Endothelial cell of umbilical vein (primary cell): ENCODE data around the gene ZNHIT2. TPM values are rescaled to one million over a fixed set of nuclear protein-coding genes. Genes with fewer than 3 reads are reported as not detected.

Experiments
- BruUV-seq: library from RNA; stranded (reverse); fragments of 400-500 nt; replicated peaks from 2 replicates; lab custom pipeline; 2021; lab: Mats Ljungman, UMichigan
- CTCF ChIA-PET: fragments of 300-600, 350-600 bp; sonication (Branson Sonifier 250); formaldehyde crosslinking; loops from one replicate; lab custom pipeline; 2021; ENCODE audit warnings: antibody characterized with exemption, inconsistent platforms; lab: Charles Lee
- POLR2A ChIA-PET: fragments of 300-600, 350-600 bp; sonication (Branson Sonifier 250); formaldehyde crosslinking; loops from one replicate; lab custom pipeline; 2021; ENCODE audit warnings: antibody characterized with exemption, inconsistent platforms; lab: Charles Lee
- DNase-seq: peaks from one replicate; pipeline ENCODE4 v3.0.0-alpha.2; 2011; ENCODE audit warnings: low read depth, low spot score
- FAIRE-seq: peaks from 2 replicates; lab custom pipeline; 2011; peaks lifted over from hg19 to GRCh38; lab: Jason Lieb, UNC
- H2AFZ ChIP-seq: 2 replicates; pipeline ENCODE4 v1.6.0; 2012; ENCODE audit warnings: low read depth, low read length, control low read depth, inconsistent platforms
- H3K27ac ChIP-seq: 2 replicates; pipeline ENCODE4 v1.5.1; 2011; ENCODE audit warnings: low read depth, mild to moderate bottlenecking, control low read depth, low read length, moderate library complexity; ENCODE audit not compliant: insufficient read depth
- H3K27me3 ChIP-seq, 2 experiments: 2 replicates each; pipeline versions ENCODE4 v1.6.0 to v1.6.1; 2011; ENCODE audit warnings: low read length in 2 of 2, mixed read lengths in 1 of 2; ENCODE audit not compliant: control insufficient read depth in 2 of 2, insufficient read depth in 2 of 2
- H3K36me3 ChIP-seq, 2 experiments: 2 replicates in 1 of 2; 3 replicates in 1 of 2; pipeline ENCODE4 v1.5.1; 2011; ENCODE audit warnings: low read length in 2 of 2, mild to moderate bottlenecking in 1 of 2, moderate library complexity in 1 of 2; ENCODE audit not compliant: control insufficient read depth in 2 of 2, insufficient read depth in 2 of 2; ENCODE audit errors: extremely low read depth in 1 of 2
- H3K4me1 ChIP-seq: 3 replicates; pipeline ENCODE4 v1.5.1; 2011; ENCODE audit warnings: mild to moderate bottlenecking, low read length; ENCODE audit not compliant: control insufficient read depth, insufficient read depth; ENCODE audit errors: extremely low read depth
- H3K4me2 ChIP-seq: 2 replicates; pipeline ENCODE4 v1.6.1; 2011; ENCODE audit warnings: low read length, control low read depth, mixed read lengths; ENCODE audit not compliant: insufficient read depth
- H3K4me3 ChIP-seq, 3 experiments: fragments of 200-600 bp in 1 of 3; sonication (generic), shearing (Covaris generic) in 1 of 3; replicated peaks in 1 of 3; 2 replicates each; pipeline ENCODE4 v1.5.1; 2011 to 2016; ENCODE audit warnings: control low read depth in 3 of 3, low read length in 3 of 3, mild to moderate bottlenecking in 2 of 3, inconsistent platforms in 1 of 3, low read depth in 1 of 3, moderate library complexity in 1 of 3; ENCODE audit not compliant: insufficient read depth in 1 of 3
- H3K79me2 ChIP-seq: 2 replicates; pipeline ENCODE4 v1.6.0; 2012; ENCODE audit warnings: low read length, inconsistent platforms; ENCODE audit not compliant: control insufficient read depth, insufficient read depth
- H3K9ac ChIP-seq: replicated peaks from 2 replicates; pipeline ENCODE3; 2011; ENCODE audit warnings: low read length, control low read depth; ENCODE audit not compliant: insufficient read depth; ENCODE audit errors: extremely low read depth
- H3K9me1 ChIP-seq: replicated peaks from 3 replicates; pipeline ENCODE4 v1.6.0; 2011; ENCODE audit warnings: mild to moderate bottlenecking, low read length; ENCODE audit not compliant: control insufficient read depth, insufficient read depth; ENCODE audit errors: extremely low read depth
- H3K9me3 ChIP-seq: replicated peaks from 2 replicates; pipeline ENCODE4 v1.5.1; 2012; ENCODE audit warnings: low read length, inconsistent platforms; ENCODE audit not compliant: control insufficient read depth, insufficient read depth
- H4K20me1 ChIP-seq: replicated peaks from 2 replicates; pipeline ENCODE3; 2011; ENCODE audit warnings: mild to moderate bottlenecking, low read length; ENCODE audit not compliant: control insufficient read depth, insufficient read depth; ENCODE audit errors: extremely low read depth
- EZH2 ChIP-seq: IDR thresholded peaks from 2 replicates; pipeline ENCODE4 v1.6.1; 2012; ENCODE audit warnings: borderline replicate concordance, low read depth, mild to moderate bottlenecking, moderate library complexity, low read length, inconsistent platforms; ENCODE audit not compliant: severe bottlenecking
- FOS ChIP-seq: IDR thresholded peaks from 2 replicates; pipeline ENCODE4 v1.6.1; 2011; ENCODE audit warnings: mild to moderate bottlenecking, low read length, moderate library complexity, borderline replicate concordance; ENCODE audit not compliant: insufficient read depth
- GATA2 ChIP-seq: IDR thresholded peaks from 2 replicates; pipeline ENCODE4 v1.7.0; 2011; ENCODE audit warnings: low read depth, mild to moderate bottlenecking, moderate library complexity, mixed read lengths, low read length; ENCODE audit not compliant: insufficient read length, insufficient read depth
- JUN ChIP-seq: IDR thresholded peaks from 2 replicates; pipeline ENCODE4 v1.6.1; 2011; ENCODE audit warnings: borderline replicate concordance, low read depth; ENCODE audit not compliant: insufficient read length, insufficient read depth
- MAX ChIP-seq: IDR thresholded peaks from 2 replicates; pipeline ENCODE4 v1.6.1; 2011; ENCODE audit not compliant: insufficient read depth, insufficient read length
- MYC ChIP-seq: IDR thresholded peaks from one replicate; pipeline ENCODE4 v1.6.1; 2011; ENCODE audit warnings: mild to moderate bottlenecking, low read depth, low read length
- POLR2A ChIP-seq: IDR thresholded peaks from 2 replicates; pipeline ENCODE4 v1.6.1; 2012; ENCODE audit warnings: low read depth, mild to moderate bottlenecking, control low read depth, low read length
- POLR2AphosphoS5 ChIP-seq: IDR thresholded peaks from 2 replicates; pipeline ENCODE4 v1.6.1; 2012; ENCODE audit warnings: low read depth, mild to moderate bottlenecking, control low read depth, low read length, moderate library complexity; ENCODE audit not compliant: insufficient read depth
- dilution Hi-C: fragments of 300-500 bp; cut with MboI; formaldehyde crosslinking; loops from one replicate; pipeline ENCODE4 v1.15.0; 2019; ENCODE audit warnings: low sequenced_read_pairs; ENCODE audit not compliant: extremely low pct_ligation_motif_present
- intact Hi-C: fragments of 100-400 bp; cut with micrococcal nuclease; formaldehyde crosslinking; loops from one replicate; pipeline ENCODE4 v1.10.0; 2022
- polyA plus RNA-seq, 4 experiments: library from polyadenylated mRNA; depleted of rRNA in 3 of 4; stranded (reverse) in 3 of 4; unstranded in 1 of 4; fragments of >200 nt; gene quantifications; 2 replicates each; pipeline versions ENCODE4 v1.2.1 to v1.2.3, GENCODE V29; 2011 to 2012; ENCODE audit warnings: missing spikeins in 1 of 4
- total RNA-seq: library from RNA; stranded (reverse); gene quantifications from 2 replicates; pipeline ENCODE4 v1.2.3, GENCODE V29; 2021
- TF ChIP-seq, protein P1 (sequence below), 2 donors: IDR thresholded peaks; 1 replicate in 1 of 2; 2 replicates in 1 of 2; pipeline ENCODE4 v1.5.1; 2011; ENCODE audit warnings: low read length in 2 of 2, mild to moderate bottlenecking in 2 of 2, moderate library complexity in 2 of 2, control low read depth in 1 of 2, inconsistent platforms in 1 of 2, low read depth in 1 of 2; ENCODE audit not compliant: insufficient read depth in 1 of 2; ENCODE audit errors: extremely low read depth in 1 of 2

Gene ZNHIT2
- total and polyA plus RNA-seq, 2 donors (not counting 3 experiments of a cell fraction or from before 2014, with no cell fraction given), result 7.1 to 9.0 TPM

- CTCF ChIA-PET, result no interaction called here
- Histone ChIP-seq H3K27me3 (no peaks in the 10 kb centered on the region), H3K79me2 (peaks cover 34% of the 10 kb centered on the region), H3K9me1 (no peaks in the 10 kb centered on the region), H3K4me1 (peaks cover 17% of the 10 kb centered on the region), H3K4me3 (peak overlapping the region; percentile 56 to 92 (median 83)), H3K4me2 (peak overlapping the region; percentile 84), H3K9ac (peak overlapping the region; percentile 96), H3K9me3 (no peaks in the 10 kb centered on the region), H2AFZ (peak overlapping the region; percentile 25), H3K36me3 (peaks cover 5 to 28% of the 10 kb centered on the region in 2 experiments), H3K27ac (peak overlapping the region; percentile 61), H4K20me1 (no peaks in the 10 kb centered on the region)
- intact Hi-C loops (loop anchor here (1.0 to 2.0 kb wide), 3 partner anchors 12 to 33 kb away; partner anchors contain the start of genes TM7SF2, VPS51 and ZNHIT2), dilution Hi-C loops (no loop called here)
- no peak for FAIRE-seq
- TF ChIP-seq GATA2 (no peak), MAX (no peak), MYC (no peak), JUN (no peak), EZH2 (no peak), POLR2A (no peak), FOS (no peak), POLR2AphosphoS5 (no peak)
- TF ChIP-seq, protein P1, sequence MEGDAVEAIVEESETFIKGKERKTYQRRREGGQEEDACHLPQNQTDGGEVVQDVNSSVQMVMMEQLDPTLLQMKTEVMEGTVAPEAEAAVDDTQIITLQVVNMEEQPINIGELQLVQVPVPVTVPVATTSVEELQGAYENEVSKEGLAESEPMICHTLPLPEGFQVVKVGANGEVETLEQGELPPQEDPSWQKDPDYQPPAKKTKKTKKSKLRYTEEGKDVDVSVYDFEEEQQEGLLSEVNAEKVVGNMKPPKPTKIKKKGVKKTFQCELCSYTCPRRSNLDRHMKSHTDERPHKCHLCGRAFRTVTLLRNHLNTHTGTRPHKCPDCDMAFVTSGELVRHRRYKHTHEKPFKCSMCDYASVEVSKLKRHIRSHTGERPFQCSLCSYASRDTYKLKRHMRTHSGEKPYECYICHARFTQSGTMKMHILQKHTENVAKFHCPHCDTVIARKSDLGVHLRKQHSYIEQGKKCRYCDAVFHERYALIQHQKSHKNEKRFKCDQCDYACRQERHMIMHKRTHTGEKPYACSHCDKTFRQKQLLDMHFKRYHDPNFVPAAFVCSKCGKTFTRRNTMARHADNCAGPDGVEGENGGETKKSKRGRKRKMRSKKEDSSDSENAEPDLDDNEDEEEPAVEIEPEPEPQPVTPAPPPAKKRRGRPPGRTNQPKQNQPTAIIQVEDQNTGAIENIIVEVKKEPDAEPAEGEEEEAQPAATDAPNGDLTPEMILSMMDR (IDR thresholded peaks at IDR 0.05; ENCODE audit: extremely low read depth in 1 of 2, insufficient read depth in 1 of 2, low read depth in 1 of 2, low read length in 2 of 2), result no peak
- POLR2A ChIA-PET, result interaction anchor here (0.6 to 2.0 kb wide), 2 partner anchors 17 to 38 kb away, joined by 4 to 6 read pairs; partner anchors contain the start of genes FAU and MRPL49
- no peak for DNase-seq
- TSS peak; percentile 52 for BruUV-seq
Observed at GRCh38 chr11:65084598-65085375, 32.7 kb downstream of the ZNHIT2 start.
